Hepatocyte (in vitro differentiated cells): ENCODE data around the gene LRRC47.

ENCODE experiments used
- CTCF ChIP-seq: fragments of 200-600 bp; sonication (generic); IDR thresholded peaks from 2 replicates; pipeline ENCODE4 v1.5.1; 2016; ENCODE audit warnings: antibody characterized with exemption, mild to moderate bottlenecking; ENCODE audit not compliant: poor library complexity
- EZH2 ChIP-seq: fragments of 200-600 bp; sonication (generic); IDR thresholded peaks from 2 replicates; pipeline ENCODE4 v1.6.1; 2016; ENCODE audit warnings: antibody characterized with exemption, mild to moderate bottlenecking, borderline replicate concordance
- EZH2phosphoT487 ChIP-seq: fragments of 200-600 bp; sonication (generic); IDR thresholded peaks from one replicate; pipeline ENCODE4 v1.6.1; 2018; ENCODE audit warnings: antibody characterized with exemption, mild to moderate bottlenecking, low read depth, moderate library complexity; ENCODE audit not compliant: unreplicated experiment, severe bottlenecking

- TF ChIP-seq CTCF (no peak), EZH2 (no peak), EZH2phosphoT487 (no peak)
Observed at GRCh38 chr1:3753656-3754454, 42.4 kb downstream of the LRRC47 start.
